Measurements from ENCODE around the gene STXBP3. TPM values are rescaled to one million over a fixed set of nuclear protein-coding genes. Genes with fewer than 3 reads are reported as not detected.

The STXBP3 gene
- total RNA-seq, 1 donor from 2014 or later, result 36.7 TPM

- no peak for TF ChIP-seq CTCF (conservative IDR thresholded peaks at IDR 0.05; ENCODE audit: low read depth, low read length)
- DNase-seq (ENCODE audit: low read depth), result no peak
- no peak overlapping the region for H3K4me3 ChIP-seq (ENCODE audit: low read depth, low read length)
These were observed 52.5 kb downstream of the STXBP3 start for GRCh38 chr1:108799001-108799400.

GRCh38 chr1:108801101-108801500 is 54.6 kb downstream of the STXBP3 start:
- no peak for TF ChIP-seq CTCF (conservative IDR thresholded peaks at IDR 0.05; ENCODE audit: low read depth, low read length)
- DNase-seq (ENCODE audit: low read depth), result no peak
- H3K4me3 ChIP-seq (ENCODE audit: low read depth, low read length), result no peak overlapping the region

GRCh38 chr1:108803548-108803947 is 57.1 kb downstream of the STXBP3 start:
- DNase-seq (ENCODE audit: low read depth), result no peak
- no peak overlapping the region for H3K4me3 ChIP-seq (ENCODE audit: low read depth, low read length)
- no peak for TF ChIP-seq CTCF (conservative IDR thresholded peaks at IDR 0.05; ENCODE audit: low read depth, low read length)

- DNase-seq (ENCODE audit: low read depth), result no peak
- no peak for TF ChIP-seq CTCF (conservative IDR thresholded peaks at IDR 0.05; ENCODE audit: low read depth, low read length)
- no peak overlapping the region for H3K4me3 ChIP-seq (ENCODE audit: low read depth, low read length)
These were observed 62.0 kb downstream of the STXBP3 start for GRCh38 chr1:108808438-108808837.

GRCh38 chr1:108811611-108812010 is 65.1 kb downstream of the STXBP3 start:
- DNase-seq (ENCODE audit: low read depth), result no peak
- no peak overlapping the region for H3K4me3 ChIP-seq (ENCODE audit: low read depth, low read length)
- no peak for TF ChIP-seq CTCF (conservative IDR thresholded peaks at IDR 0.05; ENCODE audit: low read depth, low read length)

GRCh38 chr1:108813326-108813725 is 66.9 kb downstream of the STXBP3 start:
- no peak for DNase-seq (ENCODE audit: low read depth)
- H3K4me3 ChIP-seq (ENCODE audit: low read depth, low read length), result no peak overlapping the region
- TF ChIP-seq CTCF (conservative IDR thresholded peaks at IDR 0.05; ENCODE audit: low read depth, low read length), result no peak

GRCh38 chr1:108814343-108815125 is 68.1 kb downstream of the STXBP3 start:
- no peak overlapping the region for H3K4me3 ChIP-seq (ENCODE audit: low read depth, low read length)
- DNase-seq (ENCODE audit: low read depth), result no peak
- no peak for TF ChIP-seq CTCF (conservative IDR thresholded peaks at IDR 0.05; ENCODE audit: low read depth, low read length)

Data from epithelial cell of proximal tubule (primary cell).